Left hindlimb (tissue), 1 donor: ENCODE measurements around the gene TP53TG3B.
"Not testable (repeated sequence)": the region's sequence is repeated elsewhere in the genome, so short reads cannot be mapped to it uniquely, and the experiment has no call there.

Experiments
- DNase-seq: peaks from one replicate; pipeline ENCODE4 v3.0.0-alpha.2; 2018

Gene TP53TG3B, protein sequence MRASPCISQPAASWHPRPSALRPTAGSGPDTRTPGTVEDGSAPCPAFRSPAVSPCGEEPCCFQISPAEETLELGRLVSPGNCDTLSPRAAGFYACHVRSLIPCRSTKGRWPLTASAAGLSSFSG

DNA sequence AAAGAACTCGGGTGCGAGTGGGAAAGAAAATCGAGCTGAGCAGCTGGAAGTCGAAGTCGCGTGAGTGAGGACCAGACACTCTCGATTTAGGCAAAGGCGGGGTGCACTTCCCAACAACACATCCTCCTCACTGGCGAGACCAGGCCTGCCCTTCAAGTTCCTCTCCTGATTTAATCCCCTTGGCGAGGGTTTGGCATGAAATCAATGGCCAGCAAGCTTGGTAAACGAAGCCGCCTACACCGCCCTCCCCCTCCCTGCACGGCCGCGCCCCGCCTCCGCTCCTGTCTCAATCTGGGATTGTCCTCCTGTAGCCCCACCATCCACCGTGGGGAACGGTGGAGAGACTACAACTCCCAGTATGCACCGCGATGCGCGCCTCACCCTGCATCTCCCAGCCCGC, at the start of gene TP53TG3B:
Gene TP53TG3B, plus strand, starts transcription at position 301 of the 400 bp plus-strand sequence. Its CDS starts 68 bp downstream, at position 369.
- DNase-seq, result not testable (repeated sequence)

DNA sequence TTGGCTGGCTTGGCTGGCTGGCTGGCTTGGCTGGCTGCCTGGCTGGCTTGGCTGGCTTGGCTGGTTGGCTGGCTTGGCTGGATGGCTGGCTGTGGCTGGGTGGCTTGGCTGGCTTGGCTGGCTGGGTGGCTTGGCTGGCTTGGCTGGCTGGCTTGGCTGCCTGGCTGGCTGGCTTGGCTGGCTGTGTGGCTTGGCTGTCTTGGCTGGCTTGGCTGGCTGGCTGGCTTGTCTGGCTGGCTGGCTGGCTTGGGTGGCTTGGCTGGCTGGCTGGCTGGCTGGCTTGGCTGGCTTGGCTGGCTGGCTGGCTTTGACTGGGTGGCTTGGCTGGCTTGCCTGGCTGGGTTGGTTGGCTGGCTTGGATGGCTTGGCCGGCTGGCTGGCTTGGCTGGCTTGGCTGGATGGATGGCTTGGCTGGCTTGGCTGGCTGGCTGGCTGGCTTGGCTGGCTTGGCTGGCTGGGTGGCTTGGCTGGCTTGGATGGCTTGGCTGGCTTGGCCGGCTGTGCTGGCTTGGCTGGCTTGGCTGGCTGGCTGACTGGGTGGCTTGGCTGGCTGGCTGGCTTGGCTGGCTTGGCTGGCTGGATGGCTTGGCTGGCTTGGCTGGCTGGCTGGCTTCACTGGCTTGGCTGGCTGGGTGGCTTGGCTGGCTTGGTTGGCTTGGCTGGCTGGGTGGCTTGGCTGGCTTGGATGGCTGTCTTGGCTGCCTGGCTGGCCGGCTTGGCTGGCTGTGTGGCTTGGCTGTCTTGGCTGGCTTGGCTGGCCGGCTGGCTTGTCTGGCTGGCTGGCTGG, 24.2 kb upstream of the TP53TG3B start:
- peak; percentile 55 for DNase-seq

DNA sequence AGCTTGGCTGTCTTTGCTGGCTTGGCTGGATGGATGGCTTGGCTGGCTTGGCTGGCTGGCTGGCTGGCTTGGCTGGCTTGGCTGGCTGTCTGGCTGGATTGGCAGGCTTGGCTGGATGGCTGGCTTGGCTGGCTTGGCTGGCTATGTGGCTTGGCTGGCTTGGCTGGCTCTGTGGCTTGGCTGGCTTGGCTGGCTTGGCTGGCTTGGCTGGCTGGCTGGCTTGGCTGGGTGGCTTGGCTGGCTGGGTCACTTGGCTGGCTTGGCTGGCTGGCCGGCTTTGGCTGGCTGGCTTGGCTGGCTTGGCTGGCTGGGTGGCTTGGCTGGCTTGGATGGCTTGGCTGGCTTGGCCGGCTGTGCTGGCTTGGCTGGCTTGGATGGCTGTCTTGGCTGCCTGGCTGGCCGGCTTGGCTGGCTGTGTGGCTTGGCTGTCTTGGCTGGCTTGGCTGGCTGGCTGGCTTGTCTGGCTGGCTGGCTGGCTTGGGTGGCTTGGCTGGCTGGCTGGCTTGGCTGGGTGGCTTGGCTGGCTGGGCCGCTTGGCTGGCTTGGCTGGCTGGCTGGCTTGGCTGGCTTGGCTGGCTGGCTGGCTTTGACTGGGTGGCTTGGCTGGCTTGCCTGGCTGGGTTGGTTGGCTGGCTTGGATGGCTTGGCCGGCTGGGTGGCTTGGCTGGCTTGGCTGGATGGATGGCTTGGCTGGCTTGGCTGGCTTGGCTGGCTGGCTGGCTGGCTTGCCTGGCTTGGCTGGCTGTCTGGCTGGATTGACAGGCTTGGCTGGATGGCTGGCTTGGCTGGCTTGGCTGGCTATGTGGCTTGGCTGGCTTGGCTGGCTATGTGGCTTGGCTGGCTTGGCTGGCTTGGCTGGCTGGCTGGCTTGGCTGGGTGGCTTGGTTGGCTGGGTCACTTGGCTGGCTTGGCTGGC, 22.8 kb upstream of the TP53TG3B start:
- peak; percentile 59 for DNase-seq

DNA sequence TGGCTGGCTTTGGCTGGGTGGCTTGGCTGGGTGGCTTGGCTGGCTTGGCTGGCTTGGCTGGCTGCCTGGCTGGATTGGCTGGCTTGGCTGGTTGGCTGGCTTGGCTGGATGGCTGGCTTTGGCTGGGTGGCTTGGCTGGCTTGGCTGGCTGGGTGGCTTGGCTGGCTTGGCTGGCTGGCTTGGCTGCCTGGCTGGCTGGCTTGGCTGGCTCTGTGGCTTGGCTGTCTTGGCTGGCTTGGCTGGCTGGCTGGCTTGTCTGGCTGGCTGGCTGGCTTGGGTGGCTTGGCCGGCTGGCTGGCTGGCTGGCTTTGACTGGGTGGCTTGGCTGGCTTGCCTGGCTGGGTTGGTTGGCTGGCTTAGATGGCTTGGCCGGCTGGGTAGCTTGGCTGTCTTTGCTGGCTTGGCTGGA, 22.1 kb upstream of the TP53TG3B start:
- DNase-seq, result peak; percentile 51

DNA sequence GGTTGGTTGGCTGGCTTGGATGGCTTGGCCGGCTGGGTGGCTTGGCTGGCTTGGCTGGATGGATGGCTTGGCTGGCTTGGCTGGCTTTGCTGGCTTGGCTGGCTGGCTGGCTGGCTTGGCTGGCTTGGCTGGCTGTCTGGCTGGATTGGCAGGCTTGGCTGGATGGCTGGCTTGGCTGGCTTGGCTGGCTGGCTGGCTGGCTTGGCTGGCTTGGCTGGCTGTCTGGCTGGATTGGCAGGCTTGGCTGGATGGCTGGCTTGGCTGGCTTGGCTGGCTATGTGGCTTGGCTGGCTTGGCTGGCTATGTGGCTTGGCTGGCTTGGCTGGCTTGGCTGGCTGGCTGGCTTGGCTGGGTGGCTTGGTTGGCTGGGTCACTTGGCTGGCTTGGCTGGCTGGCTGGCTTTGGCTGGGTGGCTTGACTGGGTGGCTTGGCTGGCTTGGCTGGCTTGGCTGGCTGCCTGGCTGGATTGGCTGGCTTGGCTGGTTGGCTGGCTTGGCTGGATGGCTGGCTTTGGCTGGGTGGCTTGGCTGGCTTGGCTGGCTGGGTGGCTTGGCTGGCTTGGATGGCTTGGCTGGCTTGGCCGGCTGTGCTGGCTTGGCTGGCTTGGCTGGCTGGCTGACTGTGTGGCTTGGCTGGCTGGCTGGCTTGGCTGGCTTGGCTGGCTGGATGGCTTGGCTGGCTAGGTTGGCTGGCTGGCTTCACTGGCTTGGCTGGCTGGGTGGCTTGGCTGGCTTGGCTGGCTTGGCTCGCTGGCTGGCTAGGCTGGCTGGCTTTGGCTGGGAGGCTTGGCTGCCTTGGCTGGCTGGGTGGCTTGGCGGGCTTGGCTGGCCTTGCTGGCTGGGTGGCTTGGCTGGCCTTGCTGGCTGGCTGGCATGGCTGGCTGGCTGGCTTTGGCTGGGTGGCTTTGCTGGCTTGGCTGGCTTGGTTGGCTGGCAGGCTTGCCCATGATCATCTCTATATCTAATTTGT, 21.3 kb upstream of the TP53TG3B start:
- peak; percentile 68 for DNase-seq
